D341Med (cell line): Measurements from ENCODE around the gene SUSD6.
A peak's percentile ranks its signal among the peaks of the same experiment; 100 is the strongest.

Experiments
- DNase-seq: peaks from one replicate; pipeline ENCODE4 v3.0.0; 2012; ENCODE audit warnings: low spot score

Gene SUSD6, protein sequence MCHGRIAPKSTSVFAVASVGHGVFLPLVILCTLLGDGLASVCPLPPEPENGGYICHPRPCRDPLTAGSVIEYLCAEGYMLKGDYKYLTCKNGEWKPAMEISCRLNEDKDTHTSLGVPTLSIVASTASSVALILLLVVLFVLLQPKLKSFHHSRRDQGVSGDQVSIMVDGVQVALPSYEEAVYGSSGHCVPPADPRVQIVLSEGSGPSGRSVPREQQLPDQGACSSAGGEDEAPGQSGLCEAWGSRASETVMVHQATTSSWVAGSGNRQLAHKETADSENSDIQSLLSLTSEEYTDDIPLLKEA

DNA sequence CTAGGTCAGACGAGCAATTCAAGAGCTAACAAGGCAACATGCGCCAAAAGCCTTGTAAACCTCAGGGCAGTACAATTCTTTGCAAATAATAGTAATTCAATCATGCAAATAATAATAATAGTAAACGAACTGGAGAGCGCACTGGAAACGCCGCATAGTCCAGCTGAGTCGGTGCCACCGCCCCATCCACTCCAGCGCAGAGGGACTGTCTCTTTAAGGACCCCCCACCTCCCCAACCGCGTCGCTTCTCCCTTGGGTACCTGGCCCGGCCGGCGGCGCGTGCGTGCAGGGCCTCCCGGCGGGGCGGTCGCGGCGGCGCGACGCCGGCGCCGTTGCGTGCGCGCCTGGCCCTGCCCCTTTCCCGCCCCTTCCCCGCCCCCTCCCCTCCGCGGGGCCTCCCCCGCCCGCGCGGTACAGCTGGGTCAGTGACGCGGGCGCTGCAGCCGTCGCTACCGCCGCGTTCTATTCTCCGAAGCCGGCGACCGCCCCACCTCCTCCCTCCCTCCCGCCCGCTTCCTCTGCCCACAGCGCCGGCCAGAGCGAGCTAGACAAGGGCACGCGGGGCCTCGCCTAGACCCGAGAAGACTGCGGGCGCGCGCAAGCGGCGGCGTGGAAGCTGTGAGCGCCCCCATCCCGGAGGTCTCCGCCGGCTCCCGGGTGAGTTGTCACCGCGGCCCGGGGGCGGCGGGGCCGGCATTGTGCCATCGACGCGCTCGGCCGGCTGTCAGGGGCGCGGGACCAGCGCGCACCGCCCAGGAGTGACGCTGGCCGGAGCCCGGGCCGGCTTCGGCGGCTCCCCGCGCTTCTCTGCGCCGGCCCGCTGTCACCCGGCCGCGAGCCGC lies at the start of gene SUSD6:
SUSD6 (plus strand) TSS at position 425 of the 842 bp plus-strand sequence. CDS start 46,997 bp downstream, outside the sequence.
- DNase-seq = peak; percentile 99

DNA sequence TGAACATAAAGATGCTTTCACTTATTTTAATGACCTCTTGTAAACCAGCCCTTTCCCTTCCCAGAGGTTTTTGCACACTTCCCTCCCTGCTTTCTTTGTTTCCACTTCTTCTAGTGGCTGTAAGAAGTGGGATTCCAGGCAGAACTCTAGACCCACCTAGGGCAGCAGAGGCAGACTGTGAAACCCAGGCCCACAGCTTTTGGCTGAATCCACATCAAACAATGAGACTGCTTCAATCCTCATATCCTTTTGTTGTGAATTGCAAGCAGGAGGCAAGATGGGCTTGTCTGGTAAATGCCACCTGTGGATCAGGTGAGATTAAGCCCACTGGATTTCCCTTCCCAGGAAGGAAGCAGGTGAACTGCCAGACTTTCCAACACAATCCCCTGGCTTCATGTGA lies 49.5 kb upstream of the SUSD6 start:
- DNase-seq = no peak

DNA sequence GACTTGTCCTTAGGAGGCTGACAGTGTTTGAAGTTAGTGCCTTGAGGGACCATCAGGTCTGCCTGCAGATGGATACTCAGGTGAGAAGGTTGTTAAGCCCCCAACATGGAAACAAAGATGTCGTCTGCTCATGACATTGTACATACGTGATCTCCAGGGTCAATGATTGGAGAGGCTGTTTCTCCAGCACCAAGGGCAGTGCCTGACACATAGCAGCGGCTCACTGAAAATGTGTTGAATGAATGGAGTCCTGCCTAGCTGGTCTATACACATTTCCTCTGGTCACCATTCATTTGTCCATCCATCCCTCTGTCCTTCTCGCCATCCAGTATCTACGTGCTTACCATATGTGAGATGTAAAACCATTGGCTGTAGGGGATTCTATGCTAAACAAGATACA lies 43.8 kb upstream of the SUSD6 start:
- no peak for DNase-seq

DNA sequence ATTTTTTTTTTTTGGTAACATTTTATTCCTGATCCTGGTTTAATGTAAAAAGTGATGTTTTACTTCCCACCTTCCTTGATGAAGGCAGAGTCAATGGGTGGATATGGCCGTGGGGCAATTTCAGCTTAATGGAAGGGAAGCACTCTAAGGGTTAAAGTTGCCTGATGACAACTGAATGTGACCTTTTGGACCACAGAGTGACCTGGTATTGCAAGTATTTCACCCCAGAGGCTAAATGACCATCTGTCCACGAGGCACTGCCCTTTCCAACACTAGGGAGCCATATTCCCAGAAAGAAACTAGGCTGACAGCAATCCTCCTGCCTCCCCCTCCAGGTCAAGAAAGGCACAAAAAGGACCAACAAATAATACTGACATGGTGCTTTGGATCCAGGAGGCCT lies 41.5 kb upstream of the SUSD6 start:
- DNase-seq = no peak

DNA sequence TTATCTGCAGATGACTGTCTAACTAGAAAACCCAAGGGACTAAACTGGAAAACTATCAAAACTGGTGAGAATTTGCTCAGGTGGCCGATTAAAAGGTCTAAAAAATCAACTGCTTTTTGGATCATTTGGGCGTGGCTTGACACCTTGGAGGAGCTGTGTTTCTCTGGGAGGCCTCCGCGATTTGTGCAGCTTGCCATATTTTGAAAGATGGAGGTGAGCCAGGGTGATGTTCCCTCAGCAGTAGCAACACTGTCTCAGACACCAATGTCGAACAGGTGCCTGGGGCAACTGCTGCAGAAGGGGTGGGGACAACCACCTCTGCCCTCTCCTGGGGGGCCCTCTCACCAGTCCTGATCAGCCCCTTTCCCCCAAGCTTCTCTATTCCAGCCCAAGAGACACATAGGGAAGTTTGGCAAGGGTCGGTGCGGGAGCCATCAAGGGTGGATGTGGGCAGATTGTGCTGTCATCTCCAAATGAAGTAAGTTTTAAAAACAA lies 40.5 kb upstream of the SUSD6 start:
- DNase-seq = no peak

DNA sequence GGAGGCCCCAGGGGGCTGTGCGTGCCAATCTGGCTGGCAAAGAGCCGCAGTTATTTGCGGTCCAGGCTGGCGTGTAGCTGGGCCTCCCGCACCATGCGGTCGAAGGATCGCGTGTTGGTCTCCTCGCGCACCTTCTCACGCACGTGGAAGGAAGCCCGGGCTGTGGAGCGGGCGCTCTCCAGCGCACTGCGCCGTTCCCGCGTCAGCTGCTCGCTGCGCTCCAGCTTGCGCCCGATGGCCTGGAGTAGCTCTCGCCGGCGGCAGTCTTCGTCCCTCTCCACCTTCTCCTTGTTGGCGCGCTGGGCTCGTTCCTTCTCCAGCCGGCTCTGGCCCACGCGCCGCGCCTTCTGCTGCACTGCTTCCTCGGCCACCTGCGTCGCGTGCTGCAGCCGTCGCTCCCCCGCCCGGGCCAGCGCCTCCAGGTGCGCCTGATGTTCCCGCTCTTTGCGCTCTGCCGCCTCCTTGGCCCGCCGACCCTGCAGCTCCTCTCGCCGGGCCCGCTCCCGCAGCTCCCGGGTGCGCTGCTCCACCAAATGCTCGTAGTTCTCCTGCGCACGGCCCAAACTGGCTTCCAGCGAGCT lies 39.9 kb upstream of the SUSD6 start:
- no peak for DNase-seq

DNA sequence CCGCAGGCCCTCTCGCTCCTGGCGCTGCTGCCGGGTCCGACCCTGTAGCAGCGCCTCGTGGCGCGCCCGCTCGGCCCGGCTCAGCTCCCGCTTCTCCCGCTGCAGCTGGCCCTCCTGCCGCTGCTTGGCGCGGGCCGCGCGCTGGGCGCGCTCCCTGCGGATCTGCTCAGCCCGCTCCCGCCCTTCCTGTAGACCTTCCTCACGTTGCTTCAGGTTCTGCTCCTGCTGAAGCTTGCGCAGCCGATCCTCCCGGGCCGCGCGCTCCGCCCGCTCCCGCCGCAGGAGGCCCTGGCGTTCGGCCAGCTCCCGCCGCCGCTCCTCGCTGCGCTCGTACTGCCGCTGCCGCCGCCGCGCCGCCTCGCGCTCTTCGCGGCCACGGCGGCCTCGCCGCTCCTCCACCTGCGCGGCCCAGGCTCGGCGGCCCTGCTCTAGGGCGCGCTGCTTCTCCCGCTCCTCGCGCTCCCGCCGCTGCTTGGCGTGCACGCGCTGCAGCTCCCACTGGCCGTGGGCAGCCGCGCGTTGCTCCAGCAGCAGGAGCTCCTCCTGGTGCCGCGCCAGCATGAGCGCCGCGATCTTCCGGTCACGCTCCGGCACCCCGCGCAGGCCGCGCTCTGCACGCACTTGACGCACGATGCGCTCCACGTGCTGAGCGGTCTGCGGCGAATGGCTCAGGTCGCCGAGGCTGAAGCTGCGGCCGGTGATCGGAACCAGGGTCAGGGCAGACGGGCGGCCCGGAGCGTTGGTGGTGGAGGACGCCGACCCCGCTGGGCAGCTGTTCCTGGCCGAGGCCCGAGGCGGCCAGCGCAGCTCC lies 39.2 kb upstream of the SUSD6 start:
- DNase-seq = peak; percentile 69

DNA sequence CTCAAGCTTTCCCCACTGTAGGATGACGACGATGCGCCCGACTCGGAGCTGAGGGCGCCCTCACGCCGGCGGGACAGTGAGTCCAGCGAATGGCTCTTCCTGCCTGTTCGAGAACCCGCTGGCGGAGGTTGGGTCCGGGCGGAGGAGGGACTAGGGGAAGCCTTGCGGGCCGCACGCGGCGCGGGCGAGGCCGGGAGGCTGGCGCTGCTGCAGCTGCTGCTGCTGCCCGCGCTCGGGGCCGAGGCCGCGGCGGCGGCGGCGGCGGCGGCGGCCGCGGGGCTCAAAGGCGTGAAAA lies 38.6 kb upstream of the SUSD6 start:
- DNase-seq = no peak

DNA sequence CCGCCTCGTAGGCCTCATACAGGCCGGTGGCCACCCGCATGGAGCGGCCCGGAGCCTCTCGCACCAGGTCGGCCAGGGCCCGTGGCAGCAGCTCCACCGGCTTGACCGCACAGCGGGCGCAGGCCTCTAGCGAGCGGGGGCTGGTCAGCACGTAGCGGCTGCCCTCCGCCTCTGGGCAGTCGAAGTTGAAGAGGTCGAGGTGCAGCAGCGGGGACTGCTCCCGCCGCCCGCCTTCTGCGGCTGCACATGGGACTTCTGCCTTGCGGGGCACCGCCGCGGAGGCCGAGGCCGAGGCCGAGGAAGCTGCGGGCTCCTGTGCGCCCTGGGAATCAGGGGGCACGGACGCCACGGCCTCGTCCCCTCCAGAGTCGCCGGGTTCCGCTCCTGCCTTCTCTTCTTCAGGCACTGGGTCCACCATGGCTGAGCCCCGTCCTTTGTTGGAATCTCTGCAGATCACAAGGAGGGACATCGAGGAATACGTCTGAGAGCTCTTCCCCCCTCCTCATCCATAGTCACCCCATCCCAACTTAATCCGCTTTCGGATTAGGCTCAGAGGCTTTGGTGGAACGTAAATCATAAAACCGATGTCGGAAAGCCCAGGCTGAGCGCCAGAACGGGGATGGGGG lies 38.1 kb upstream of the SUSD6 start:
- no peak for DNase-seq

DNA sequence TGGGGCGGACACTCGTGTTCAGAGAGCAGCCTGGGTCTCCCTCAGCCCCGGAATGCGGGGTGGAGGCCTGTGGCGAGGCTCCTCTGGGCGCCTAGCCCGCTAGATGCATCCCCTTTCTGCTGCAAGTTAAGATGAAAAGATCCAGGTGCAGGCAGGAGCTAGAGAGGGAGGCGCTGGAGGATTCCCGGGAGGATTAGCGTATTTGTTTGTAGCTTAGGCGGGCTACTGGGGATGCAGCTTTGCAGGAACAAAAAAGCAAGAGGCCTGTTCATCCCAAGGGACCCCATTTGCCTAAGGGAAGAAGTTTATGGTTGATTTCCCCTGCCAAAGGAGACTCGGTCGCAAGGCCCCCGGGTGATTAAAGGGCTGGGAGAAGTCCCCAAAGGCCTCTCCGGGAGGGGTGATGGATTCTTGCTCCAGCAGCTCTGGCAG lies 37.5 kb upstream of the SUSD6 start:
- peak; percentile 86 for DNase-seq

DNA sequence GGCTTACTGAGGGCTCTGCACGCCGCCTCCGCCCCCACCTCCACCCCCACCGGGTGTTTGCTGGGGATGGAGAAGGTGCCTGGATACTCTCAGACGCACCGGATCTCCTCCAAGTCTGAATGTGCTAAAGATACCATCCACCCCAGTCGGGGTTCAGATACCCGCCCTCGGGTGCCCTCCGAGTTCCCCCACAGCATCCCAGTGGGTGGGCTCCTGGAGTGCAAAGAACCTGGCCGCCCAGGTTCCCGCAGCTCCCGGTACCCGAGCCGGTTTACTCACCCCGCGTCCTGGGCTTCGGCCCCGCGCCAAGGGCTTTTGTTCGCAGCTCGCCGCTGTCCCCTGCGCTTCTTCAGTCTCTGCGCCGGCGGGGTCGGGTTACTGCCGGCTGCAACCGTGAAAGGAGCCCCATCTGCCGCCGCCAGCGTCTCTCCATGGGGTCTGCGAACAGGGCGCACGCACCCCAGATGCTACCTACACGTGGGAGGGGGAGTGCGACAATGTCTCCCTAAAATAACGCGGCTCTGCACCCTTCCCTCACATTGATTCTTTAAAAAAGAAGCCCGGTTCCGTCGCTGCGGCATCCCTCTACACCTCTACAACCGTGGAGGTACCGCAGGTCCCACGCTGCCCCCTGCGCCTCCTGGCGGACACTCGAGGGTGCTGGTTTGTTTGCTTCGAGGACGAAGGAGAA lies 37.0 kb upstream of the SUSD6 start, which contains the start of gene CCDC177:
CCDC177 (minus strand) TSS at position 609 of the 691 bp plus-strand sequence. CDS start 1,249 bp downstream, outside the sequence.
- DNase-seq = peak; percentile 82

DNA sequence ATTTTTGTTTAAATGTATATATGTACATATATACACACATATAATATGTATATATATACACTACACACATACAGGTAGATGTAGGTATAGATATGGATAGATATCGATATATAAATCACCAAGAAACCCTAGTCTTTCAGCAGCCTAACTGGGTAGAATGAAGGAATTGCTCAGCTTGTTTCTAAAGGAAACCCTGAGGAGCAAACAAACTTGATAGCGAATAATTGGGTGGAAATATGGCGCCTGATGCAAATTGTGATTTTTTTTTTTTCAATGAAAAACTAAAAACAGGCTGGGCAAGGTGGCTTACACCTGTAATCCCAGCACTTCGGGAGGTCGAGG lies 36.5 kb upstream of the SUSD6 start:
- no peak for DNase-seq

DNA sequence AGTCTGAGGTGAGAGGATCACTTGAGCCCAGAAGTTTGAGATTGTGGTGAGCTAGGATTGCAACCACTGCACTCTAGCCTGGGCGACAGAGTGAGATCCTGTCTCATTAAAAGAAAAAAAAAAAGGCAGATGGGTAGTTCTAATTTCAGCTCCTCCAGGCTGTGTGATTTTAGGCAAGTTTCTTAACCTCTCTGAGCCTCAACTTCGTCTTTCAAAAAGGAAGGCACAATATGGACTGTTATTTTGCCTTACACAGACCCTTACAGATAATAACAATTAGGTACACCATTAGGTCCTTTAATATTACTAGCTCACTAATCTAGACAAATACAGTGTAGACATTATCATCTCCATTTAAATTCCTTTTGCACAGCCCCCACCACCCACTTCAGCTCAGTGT lies 31.9 kb upstream of the SUSD6 start:
- no peak for DNase-seq

DNA sequence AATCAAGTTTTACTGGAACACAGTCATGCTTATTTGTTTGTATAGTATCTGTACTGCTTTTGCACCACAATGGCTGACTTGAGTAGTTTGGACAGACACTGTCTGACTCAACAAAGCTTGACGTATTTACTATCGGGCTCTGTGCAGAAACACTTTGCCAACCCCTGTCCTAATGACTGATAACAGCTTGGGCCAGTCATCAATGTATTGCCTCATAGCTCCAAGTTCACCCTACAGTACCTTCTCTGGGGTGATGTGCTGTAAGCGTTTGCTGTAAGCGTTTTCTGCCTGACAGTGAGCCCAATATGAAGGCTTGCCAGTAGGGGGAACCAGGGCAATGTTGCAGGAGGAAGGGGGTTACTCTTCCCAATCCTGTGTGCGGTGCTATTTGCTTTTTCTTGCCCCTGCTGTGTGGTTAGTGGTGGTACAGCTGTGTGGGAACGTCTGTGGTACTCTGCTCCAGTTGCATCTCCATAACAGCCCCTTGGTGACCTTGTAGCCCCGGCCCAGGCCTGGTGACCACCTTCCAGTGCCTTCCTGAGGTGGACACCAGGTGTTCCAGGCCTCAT lies 31.3 kb upstream of the SUSD6 start:
- DNase-seq = peak; percentile 67

DNA sequence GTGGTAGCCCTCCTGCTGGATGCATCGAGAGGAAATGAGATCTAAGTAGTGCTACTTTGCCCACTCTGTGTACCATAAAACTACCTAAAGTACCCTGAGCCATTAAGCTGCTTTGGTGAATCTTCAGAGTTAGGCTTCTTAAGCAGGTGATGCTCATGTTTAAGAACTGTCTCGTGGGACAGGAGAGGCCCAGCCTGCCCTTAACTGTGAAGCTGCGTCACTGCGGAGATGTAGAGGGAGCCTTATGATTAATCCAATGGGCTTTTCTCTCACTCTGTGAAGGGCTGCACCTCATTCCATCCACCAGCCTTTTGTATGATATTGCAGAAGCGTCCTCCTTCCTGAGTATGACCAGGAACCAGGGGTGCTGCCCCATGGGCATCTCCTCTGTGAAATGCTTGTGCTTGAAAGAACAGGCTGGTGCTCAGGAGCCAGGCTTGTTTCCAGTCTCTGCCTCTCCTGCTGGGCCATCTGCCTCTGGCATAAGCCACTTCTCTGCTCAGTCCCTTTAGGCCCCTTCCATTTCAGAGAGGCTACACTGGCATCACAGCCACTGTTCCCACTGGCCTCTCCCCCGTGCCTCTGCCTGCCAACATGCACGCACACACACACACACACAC lies 30.0 kb upstream of the SUSD6 start:
- peak; percentile 66 for DNase-seq

DNA sequence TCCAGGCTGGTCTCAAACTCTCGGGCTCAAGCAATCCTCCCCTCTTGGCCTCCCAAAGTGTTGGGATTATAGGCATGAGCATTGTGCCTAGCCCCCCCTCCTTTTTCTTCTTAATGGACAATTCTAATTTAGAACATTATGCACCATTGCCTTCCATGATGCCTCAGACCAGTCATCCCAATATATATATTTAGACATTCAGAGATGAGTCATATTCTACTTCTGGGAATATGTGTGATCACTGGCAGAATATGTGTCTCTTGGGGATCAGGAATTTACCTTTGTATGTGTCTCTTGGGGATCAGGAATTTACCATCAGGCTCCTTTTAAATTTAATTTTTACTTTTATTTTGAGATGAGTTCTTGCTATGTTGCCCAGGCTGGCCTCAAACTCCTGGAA lies 29.2 kb upstream of the SUSD6 start:
- DNase-seq = no peak

DNA sequence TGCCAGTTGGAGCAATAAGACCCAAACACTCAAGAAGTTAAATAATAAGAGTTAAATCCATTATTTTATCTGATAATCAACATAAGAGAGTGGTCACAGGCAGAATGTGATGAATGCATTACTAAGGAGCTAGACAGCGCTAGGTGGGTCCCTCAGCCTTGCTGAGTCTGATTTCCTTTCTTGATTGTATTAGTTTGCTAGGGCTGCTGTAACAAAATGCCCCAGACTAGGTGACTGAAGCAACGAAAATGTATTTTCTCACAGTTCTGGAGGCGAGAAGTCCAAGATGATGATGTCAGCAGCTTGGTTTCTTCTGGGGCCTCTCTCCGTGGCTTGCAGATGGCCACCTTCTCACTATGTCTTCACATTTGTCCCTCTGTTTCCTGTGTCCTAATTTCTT lies 28.6 kb upstream of the SUSD6 start:
- DNase-seq = no peak

DNA sequence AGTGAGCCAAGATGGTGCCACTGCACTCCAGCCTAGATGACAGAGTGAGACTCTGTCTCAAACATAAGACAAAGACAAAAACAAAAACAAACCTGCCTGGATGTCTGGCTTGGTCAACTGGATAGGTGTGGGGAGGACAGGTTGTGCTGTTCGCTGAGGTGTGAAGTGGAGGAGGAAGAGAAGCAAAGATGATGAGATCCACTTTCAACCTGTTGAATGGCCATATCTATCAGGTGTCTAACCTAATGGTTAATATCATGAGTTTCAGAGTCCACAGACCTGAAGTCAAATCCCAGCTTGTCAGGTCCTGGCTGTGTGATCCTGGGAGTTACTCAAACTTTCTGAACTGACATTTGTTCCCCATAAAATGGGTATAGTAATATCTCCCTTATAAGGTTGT lies 27.0 kb upstream of the SUSD6 start:
- no peak for DNase-seq

DNA sequence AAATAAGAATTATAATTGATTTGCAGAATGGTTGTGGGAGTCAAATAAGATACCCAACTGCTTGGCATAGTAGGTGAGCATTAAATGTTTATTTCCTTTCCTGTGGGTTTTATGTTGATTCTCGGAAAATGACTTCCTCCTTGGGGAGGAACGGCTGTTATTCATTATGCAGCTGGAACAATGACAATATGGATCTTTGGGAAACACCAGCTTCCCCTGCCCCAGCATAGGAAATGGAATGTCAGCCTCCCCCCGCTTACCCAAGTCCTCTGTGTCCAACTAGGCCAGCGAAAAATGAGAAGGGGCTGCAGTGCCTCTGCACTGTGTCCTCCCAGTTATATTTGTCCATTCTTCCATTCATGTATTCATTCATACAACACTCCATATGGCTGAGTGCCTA lies 25.0 kb upstream of the SUSD6 start:
- DNase-seq = no peak

DNA sequence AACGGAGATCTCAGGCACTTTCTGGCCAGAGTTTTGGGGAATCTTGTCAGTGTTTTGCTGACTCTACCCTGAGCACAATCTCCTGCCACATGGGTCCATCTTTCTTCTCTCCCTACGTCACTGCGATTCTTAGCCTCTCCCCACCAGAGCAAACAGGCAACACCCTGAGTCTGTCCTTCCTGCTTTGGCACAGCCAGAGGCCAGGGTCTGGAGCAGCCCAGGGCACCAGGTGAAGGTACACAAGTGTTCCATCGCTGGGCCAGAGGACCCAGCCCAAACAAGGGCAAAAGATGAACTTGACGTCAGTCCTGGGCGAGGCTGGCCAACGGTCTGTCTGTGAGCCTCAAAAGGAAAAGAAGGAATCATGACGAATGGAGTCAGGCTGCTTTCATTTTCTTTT lies 24.0 kb upstream of the SUSD6 start:
- no peak for DNase-seq
